Type B pancreatic cell (in vitro differentiated cells): ENCODE measurements around the gene KLF17. TPM values are rescaled to one million over a fixed set of nuclear protein-coding genes. Genes with fewer than 3 reads are reported as not detected.
"Not testable (repeated sequence)": the region's sequence is repeated elsewhere in the genome, so short reads cannot be mapped to it uniquely, and the experiment has no call there.

ENCODE experiments used
- DNase-seq: peaks from one replicate; pipeline ENCODE4 v3.0.0; 2021; ENCODE audit warnings: mixed read lengths; ENCODE audit not compliant: unreplicated experiment; ENCODE audit errors: extremely low spot score
- H3K27ac Mint-ChIP-seq: 2 replicates; pipeline ENCODE4 v1.8.0; 2021; ENCODE audit warnings: mild to moderate bottlenecking, mixed read lengths
- H3K27me3 Mint-ChIP-seq: 2 replicates; pipeline ENCODE4 v1.8.0; 2021; ENCODE audit warnings: mixed read lengths
- H3K36me3 Mint-ChIP-seq: 2 replicates; pipeline ENCODE4 v1.8.0; 2021; ENCODE audit warnings: mixed read lengths
- H3K4me1 Mint-ChIP-seq: one replicate; pipeline ENCODE4 v1.8.0; 2021; ENCODE audit warnings: mixed read lengths; ENCODE audit not compliant: unreplicated experiment
- H3K4me3 Mint-ChIP-seq: 2 replicates; pipeline ENCODE4 v1.8.0; 2021; ENCODE audit warnings: mild to moderate bottlenecking, mixed read lengths
- H3K9me3 Mint-ChIP-seq: 2 replicates; pipeline ENCODE4 v1.8.0; 2021; ENCODE audit warnings: mixed read lengths
- total RNA-seq: library from RNA; stranded (reverse); gene quantifications from 2 replicates; pipeline ENCODE4 v1.2.1, GENCODE V29; 2021; ENCODE audit warnings: low replicate concordance
- TF ChIP-seq, protein P1 (sequence below): fragments of 200-600 bp; sonication (generic); conservative IDR thresholded peaks from 2 replicates; pipeline ENCODE4 v1.5.0; 2021; ENCODE audit warnings: antibody characterized with exemption, mild to moderate bottlenecking

The KLF17 gene
- total RNA-seq, 1 donor from 2014 or later, result not detected

DNA sequence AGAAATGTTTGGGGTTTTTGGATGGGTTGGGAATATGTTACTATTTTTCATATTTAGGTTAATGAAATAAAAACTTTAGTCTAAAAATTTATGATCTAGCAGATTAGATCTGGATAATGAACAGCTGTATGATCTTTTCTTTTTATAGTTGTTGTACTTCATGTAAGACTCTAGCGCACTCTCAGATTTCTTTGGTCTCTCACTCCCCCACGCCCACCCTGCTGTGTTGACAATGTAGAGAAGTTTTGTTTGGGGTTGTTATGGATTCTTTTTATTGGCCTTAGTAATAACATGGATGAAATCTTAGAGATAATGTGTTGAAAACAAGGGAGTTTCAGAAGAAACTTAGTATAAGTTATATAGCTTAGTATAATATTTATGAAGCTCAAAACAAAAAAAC, 17.3 kb downstream of the KLF17 start:
- DNase-seq, result peak; percentile 4
- Mint-ChIP-seq H3K27ac (no peak overlapping the region), H3K4me1 (no peaks in the 10 kb centered on the region), H3K36me3 (no peaks in the 10 kb centered on the region), H3K27me3 (peaks cover 18% of the 10 kb centered on the region), H3K9me3 (no peaks in the 10 kb centered on the region), H3K4me3 (no peak overlapping the region)
- TF ChIP-seq, protein P1, sequence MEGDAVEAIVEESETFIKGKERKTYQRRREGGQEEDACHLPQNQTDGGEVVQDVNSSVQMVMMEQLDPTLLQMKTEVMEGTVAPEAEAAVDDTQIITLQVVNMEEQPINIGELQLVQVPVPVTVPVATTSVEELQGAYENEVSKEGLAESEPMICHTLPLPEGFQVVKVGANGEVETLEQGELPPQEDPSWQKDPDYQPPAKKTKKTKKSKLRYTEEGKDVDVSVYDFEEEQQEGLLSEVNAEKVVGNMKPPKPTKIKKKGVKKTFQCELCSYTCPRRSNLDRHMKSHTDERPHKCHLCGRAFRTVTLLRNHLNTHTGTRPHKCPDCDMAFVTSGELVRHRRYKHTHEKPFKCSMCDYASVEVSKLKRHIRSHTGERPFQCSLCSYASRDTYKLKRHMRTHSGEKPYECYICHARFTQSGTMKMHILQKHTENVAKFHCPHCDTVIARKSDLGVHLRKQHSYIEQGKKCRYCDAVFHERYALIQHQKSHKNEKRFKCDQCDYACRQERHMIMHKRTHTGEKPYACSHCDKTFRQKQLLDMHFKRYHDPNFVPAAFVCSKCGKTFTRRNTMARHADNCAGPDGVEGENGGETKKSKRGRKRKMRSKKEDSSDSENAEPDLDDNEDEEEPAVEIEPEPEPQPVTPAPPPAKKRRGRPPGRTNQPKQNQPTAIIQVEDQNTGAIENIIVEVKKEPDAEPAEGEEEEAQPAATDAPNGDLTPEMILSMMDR, result no peak

DNA sequence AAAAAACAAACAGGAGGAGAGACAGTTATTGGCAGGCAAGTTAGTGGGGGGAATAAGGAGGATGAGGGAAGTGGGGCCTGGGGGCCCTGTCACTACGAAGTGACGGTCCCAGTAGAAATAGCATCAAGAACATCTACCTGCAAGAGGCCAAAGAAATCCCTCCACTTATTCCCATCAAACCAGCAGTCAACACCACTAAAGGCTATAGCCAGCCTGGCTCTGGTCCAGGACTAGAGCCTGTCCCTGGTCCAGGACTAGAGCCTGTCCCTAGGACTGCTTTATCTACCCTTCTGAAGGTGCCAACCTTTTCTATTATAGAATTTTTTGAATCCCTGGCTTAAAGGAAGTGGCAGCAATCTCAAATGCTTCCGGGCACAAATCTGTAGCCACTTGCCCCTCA, 19.6 kb downstream of the KLF17 start:
- Mint-ChIP-seq H3K27me3 (peaks cover 15% of the 10 kb centered on the region), H3K27ac (no peak overlapping the region), H3K4me3 (no peak overlapping the region), H3K9me3 (no peaks in the 10 kb centered on the region), H3K4me1 (no peaks in the 10 kb centered on the region), H3K36me3 (no peaks in the 10 kb centered on the region)
- peak; percentile 25 for DNase-seq
- TF ChIP-seq, protein P1, result no peak

DNA sequence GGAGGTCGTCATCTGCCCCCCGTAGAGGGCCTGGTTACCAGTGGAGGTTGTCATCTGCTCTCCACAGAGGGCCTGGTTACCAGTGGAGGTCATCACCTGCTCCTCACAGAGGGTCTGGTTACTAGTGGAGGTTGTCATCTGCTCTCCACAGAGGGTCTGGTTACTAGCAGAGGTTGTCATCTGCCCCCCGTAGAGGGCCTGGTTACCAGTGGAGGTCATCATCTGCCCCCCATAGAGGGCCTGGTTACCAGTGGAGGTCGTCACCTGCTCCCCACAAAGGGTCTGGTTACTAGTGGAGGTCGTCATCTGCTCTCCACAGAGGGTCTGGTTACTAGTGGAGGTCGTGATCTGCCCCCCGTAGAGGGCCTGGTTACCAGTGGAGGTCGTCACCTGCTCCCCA, 20.9 kb downstream of the KLF17 start:
- not testable (repeated sequence) for H3K9me3 Mint-ChIP-seq, H3K4me1 Mint-ChIP-seq, H3K36me3 Mint-ChIP-seq, H3K4me3 Mint-ChIP-seq, H3K27ac Mint-ChIP-seq
- H3K27me3 Mint-ChIP-seq, result peaks cover 12% of the 10 kb centered on the region
- peak; percentile 29 for DNase-seq

DNA sequence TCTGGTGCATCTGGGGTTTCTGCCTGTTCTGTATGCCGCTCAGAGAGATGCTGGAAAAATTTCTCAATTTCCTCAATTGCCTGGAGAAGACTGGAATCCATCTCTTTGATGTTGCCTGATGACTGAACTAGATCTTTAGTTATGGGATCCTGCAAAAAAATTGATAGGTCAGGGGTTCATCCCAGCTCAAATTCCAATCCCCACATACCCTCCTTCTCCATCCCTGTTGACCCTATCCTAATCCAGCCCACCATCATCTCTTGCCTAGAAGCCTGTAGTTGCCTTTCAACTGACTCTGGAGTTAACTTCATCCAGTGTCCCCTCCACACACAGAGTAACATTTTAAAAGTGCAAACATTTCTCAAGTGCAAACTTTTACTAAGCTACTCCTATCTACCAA, 22.9 kb downstream of the KLF17 start, which contains the start of gene KLF18:
TSS of gene KLF18 (minus strand) at position 101 of the 400 bp plus-strand sequence. CDS start at position 101, 0 bp downstream.
- peaks cover 16% of the 10 kb centered on the region for H3K9me3 Mint-ChIP-seq
- no peaks in the 10 kb centered on the region for H3K36me3 Mint-ChIP-seq
- H3K4me3 Mint-ChIP-seq, result no peak within 1 kb of the TSS
- DNase-seq, result no peak
- no peak within 1 kb of the TSS for H3K27ac Mint-ChIP-seq
- TF ChIP-seq, protein P1, result no peak
- H3K4me1 Mint-ChIP-seq, result no peaks in the 10 kb centered on the region
- peaks cover 5% of the 10 kb centered on the region for H3K27me3 Mint-ChIP-seq

DNA sequence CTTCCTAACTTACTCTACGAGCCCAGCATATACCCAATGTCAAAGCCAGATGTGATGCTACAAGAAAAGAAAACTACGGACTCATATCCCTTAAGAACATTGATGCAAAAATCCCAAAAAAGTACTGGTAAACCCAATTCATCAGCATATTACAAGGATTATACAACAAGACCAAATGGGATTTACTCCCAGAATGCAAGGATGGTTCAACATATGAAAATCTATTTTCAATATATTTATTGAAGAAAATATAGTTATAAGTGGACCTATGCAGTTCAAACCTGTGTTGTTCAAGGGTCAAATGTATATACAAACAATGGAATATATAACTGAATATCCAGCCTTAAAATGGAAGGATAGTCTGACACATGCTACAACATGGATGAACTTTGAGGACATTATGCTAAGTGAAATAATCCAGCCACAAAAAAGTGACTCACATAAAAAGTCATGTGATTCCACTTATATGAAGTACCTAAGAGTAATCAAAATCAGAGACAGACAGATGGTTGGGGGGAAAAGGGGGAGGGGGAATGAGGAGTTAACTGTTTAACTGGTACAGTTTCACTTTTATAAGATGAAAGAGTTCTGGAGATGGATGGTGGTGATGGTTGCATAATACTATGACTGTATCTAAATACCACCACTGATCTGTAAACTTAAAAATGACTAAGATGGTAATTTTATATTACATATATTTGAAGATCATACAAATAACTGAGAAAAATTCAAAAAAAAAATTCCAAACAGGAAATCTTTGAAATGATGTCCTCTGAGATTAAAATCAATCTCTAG, 26.5 kb downstream of the KLF17 start:
- Mint-ChIP-seq H3K9me3 (peaks cover 16% of the 10 kb centered on the region), H3K4me1 (no peaks in the 10 kb centered on the region), H3K36me3 (no peaks in the 10 kb centered on the region), H3K27ac (no peak overlapping the region), H3K27me3 (peaks cover 12% of the 10 kb centered on the region), H3K4me3 (no peak overlapping the region)
- no peak for DNase-seq
- TF ChIP-seq, protein P1, result no peak

DNA sequence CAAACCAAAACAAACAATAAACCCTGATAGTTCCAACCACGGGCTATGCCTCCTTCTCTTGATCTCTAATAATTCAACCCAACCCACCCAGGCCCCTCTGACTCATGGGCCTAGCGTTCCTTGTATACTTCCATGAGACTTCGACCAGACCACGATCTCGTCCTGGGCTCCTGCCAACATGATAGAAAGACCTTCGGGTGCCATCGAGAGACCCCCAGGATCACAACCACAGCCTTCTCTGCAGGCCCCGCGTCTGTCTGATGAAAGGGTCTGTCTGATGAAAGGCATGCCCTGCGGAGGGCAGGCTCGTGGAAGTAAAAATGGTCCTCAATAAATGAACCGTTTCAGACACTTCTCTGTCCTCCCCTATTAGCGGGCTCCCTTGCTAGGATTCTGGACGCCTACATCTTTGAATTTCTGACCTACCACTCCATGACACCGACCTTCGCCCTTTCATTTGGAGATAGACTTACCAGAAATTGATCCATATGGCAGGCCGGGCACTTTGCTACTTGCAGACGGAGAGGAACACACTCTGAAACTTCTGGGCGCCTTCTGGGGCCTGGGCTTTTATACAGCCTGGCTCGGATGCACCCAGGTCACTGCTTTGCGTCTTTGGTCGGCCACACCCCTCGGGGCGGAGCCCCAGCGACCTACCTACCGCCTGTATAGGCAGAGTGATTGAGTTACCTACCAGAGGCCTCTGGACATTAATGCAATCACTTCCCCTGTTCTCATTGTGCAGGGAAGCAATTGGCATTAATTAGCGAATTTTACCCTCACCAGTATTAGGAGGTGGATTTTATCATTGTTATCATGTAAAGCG, 28.1 kb downstream of the KLF17 start:
- TF ChIP-seq, protein P1, result no peak
- Mint-ChIP-seq H3K27me3 (peaks cover 15% of the 10 kb centered on the region), H3K4me3 (no peak overlapping the region), H3K9me3 (peaks cover 16% of the 10 kb centered on the region), H3K27ac (no peak overlapping the region), H3K36me3 (no peaks in the 10 kb centered on the region), H3K4me1 (no peaks in the 10 kb centered on the region)
- no peak for DNase-seq
